Stimulated activated CD8-positive, alpha-beta memory T cell treated with anti-CD3 and anti-CD28 coated beads, Interleukin-15, amount 100 ng/mL, for 4 hours (primary cell): Measurements from ENCODE around the gene RASGEF1B.

Experiments used
- DNase-seq, 2 donors: peaks; one replicate each; pipeline ENCODE4 v3.0.0-alpha.2; 2020; ENCODE audit warnings: low read depth in 2 of 2

RASGEF1B gene

DNA sequence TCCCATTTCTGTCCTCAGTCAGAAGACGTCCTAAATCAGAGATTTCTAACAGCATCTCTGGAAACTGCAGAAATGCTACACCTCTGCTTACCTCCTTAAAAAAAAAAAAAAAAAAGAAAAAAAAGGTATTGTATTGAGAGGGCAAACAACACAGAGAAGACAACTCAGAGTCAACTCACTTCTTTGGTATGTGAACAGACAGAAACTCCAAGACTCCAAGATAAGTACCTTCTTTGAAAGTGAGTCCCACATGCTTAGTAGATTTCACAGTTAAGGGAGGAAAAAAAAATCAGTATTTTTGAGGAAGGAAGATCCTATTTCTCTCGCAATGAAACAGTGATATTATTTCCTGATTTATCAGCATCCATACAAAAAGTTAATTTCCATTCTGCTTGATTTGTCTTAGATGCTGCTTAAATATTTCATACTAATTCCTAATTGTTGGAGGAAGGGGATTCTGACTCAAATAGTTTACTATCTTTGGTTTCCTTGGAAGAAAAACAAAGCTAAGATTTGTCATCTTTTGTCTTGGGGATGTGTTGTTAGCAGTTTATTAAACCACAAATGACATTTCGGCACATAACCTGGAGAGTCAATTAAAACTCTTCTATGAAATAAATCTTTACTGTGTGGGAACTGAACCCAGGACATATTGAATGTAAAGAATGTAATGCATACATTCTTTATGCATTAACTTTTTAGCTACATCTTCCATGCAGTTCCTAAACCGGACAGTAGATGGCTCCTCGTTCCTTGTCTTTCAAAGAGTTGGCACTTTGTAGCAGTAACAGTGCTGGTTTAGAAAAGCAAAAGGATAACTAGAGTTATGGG lies 4.7 kb downstream of the RASGEF1B start:
- peak in 1 of 2 donors; percentile 56 for DNase-seq

DNA sequence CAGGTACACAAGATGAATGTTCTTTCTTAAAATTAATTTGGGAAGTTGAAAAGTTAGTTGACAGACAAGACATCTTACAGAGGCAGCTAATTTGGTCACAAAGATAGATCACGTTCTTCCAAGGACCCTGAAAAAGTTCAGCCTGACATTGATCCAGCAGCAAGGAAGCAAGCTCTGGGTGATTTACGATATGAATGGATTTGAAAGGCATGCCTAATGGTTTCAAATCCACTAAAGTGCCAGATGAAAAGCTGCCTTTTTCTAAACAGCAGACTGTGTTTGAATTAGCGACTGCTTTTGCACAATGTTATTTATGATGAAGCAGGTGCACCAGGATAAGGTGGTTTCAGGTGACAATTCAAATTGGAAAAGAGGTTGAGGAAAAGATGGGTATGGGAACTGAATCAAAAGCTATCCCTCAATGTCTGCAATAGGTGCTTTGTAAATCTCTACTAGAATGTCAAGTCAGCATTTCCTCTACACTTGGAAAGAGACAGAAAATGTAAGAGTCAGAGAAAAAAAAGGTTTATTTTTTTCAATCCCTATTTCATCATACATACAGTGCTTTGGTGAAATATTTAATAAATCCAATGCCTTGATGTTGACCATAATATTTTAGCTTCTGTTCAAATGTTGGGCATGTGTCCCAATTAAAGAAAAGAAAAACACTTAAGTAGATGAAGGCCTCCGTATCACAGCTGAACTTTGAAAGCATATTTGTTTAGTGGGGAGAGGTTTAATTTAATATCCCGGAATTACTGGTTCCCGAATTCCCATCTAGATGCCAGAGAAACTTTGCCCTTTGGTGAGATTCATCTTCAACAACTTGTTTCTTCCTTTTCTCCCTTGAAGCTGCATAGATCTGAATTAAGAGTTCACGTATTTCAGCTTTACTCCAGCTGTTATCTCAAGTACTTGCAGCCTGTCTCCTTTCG lies 6.0 kb downstream of the RASGEF1B start:
- DNase-seq: no peak

- no peak for DNase-seq
Measured at GRCh38 chr4:81460834-81461233, 10.9 kb downstream of the RASGEF1B start.

DNA sequence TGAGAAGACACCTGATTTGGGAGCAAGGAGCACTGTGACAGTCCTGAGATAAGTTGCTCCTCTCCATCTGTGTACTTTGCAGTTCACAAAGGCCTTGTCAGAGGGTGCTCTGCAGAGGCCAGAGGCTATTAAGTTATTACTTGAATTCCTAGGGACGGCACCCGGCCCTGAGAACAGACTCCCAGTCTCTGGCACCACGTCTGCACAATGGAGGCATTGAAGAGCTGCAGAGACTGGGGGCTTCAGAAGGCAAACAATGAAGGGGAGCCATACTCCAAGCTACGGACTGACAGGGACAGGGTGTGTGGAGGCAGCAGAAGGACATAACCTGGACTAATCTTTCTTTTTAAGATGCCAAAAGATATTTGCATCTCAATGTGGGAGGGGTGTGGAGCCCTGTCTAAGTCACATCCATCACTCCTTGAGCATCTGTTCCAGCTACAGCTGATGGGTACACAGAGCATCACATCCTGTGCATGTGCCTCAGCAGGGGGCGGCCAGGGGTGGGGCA lies 11.5 kb downstream of the RASGEF1B start:
- no peak for DNase-seq

DNA sequence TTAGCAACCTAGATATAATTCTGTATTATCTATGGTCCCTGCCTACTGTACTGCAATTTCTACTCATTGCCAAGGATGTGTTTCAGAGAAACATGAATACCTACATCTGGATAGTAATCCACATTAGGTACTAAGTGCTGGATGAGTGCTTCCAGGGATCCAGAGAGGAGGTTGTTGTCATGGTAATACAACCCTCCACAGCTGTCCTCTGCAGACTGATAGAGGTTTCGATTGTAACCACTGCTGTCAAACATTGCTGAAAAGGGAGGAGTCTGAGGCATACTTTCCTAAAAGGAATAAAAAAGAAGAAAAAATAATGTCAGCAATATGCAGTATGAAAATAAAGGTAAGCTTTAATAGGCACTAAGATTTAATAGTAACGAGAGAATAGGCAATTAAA lies 12.5 kb downstream of the RASGEF1B start:
- no peak for DNase-seq

DNA sequence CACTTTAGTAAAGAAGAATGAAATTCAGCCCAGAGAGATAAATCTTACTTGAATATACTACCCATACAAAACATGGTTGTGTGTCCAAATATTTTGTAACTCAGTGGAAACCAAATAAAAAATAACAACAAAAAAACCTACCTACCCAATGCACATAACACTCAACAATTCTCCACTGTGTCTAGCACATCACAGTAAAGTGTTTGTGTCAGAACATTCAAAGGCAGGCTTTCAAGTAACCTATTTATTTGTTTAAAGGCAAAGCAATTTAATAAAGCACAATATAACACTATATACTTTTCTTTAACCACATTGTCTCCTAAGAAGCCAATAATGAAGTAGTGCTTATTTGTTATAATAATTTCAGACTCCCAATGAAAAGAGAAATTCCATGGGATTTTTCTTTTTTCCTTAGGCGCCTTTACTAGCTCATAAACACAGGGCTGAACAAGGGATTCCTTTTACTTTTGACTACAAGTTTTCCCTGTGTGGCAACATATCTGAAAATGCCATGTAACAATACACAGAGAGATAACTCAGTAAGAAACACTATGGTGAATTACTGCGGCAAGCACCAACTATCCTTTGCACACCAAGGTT lies 13.7 kb downstream of the RASGEF1B start:
- DNase-seq: no peak

GRCh38 chr4:81457345-81457744 lies 14.4 kb downstream of the RASGEF1B start:
- no peak for DNase-seq

- no peak for DNase-seq
Measured at GRCh38 chr4:81455897-81456296, 15.8 kb downstream of the RASGEF1B start.

DNA sequence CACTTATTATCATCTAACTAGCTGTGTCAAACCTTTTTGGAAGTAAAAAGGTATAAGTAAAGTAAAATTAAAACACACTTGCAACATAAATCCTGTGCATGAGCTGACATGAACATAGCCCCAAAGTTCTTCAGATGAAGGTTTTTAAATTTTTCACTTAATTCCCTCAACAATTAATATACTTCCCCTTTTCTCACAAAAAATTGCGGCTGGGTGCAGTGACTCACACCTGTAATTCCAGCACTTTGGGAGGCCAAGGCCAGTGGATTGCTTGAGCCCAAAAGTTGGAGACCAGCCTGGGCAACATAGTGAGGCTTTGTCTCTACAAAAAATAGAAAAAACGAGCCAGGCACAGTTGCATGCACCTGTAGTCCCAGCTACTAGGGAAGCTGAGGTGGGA lies 16.8 kb downstream of the RASGEF1B start:
- no peak for DNase-seq

- DNase-seq: peak in 1 of 2 donors; percentile 13
Measured at GRCh38 chr4:81454499-81454898, 17.2 kb downstream of the RASGEF1B start.

DNA sequence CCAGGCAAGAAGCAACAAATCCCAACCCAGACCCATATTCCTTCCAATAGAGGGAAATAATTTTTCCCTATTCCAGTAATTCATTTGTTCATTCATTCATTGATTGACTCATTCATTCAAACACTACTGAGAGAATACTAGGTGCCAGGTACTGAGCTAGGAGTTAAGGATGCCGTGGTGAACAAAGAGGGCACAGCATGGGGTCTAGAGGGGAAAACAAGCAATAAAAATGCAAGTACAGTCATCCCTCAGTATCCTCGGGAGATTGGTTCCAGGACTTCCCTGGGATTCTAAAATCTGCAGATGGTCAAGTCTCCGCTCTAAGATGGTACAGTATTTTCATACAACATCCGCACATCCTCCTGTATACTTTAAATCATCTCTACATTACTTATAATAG lies 18.7 kb downstream of the RASGEF1B start:
- no peak for DNase-seq

- DNase-seq: no peak
Measured at GRCh38 chr4:81452452-81453006, 19.2 kb downstream of the RASGEF1B start.

- DNase-seq: no peak
Measured at GRCh38 chr4:81449015-81449414, 22.7 kb downstream of the RASGEF1B start.

GRCh38 chr4:81447566-81448229 lies 24.0 kb downstream of the RASGEF1B start:
- DNase-seq: no peak

GRCh38 chr4:81446634-81447033 lies 25.1 kb downstream of the RASGEF1B start:
- no peak for DNase-seq

DNA sequence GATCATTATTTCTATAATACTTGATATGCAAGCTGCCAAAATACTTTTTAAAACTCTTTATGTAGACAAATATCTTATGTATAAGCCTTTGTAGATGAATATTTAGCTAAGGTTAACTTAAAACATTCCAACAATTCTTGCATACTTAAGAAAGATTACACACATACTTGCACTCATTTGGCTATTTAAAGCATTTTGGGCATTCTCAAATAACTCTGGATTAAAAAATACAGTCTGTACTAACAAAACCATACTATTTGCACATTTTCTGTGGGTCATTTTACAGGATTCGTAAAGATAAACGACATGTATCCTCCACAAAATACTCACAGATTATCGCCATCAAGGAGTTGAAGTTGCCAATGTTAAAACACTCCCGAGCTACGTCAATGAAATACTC lies 26.5 kb downstream of the RASGEF1B start:
- no peak for DNase-seq

DNA sequence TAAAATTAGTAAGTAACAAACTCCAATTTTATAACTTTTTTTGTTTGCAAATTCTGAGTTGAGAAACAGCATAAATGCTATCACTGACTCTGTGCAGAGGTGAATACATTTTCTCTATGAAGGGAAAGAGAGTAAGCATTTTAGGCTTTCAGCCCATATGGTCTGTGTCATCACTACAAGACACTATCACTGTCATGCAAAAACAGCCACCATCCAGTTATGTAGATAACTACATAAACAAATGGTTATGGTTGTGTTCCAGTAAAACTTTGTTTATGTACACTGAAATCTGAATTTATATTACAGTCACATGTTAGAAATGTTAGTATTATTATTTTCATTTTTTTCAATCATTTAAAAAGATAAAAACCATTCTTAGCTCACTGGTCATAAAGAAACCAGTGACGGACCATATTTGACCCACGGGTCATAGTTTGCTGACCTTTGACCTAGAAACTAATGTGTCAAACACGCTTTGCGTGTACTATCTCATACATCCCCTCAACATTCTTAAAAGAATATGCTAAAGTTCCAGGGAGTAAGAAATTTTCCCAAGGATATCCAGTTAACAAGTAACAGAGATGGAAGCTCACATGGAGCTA lies 29.1 kb downstream of the RASGEF1B start:
- no peak for DNase-seq

DNA sequence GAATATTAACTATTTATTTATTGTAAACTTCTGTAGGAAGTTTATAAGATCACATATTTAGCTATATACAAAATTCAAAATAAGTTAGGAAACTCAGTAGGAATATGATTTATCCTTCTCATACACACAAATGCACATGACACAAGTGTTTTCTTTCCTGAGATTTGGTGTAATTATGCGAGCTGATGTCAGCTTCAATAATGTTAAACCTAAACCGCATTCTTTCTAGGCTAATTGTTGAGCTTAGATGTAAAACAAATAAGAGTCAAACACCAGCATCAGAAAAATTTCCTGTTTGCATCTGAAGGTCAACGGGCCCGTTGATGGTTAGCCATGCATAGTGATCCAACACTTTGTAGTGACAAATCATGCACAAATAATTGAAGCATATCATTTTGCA lies 30.8 kb downstream of the RASGEF1B start:
- DNase-seq: no peak

- no peak for DNase-seq
Measured at GRCh38 chr4:81436941-81437574, 34.6 kb downstream of the RASGEF1B start.

DNA sequence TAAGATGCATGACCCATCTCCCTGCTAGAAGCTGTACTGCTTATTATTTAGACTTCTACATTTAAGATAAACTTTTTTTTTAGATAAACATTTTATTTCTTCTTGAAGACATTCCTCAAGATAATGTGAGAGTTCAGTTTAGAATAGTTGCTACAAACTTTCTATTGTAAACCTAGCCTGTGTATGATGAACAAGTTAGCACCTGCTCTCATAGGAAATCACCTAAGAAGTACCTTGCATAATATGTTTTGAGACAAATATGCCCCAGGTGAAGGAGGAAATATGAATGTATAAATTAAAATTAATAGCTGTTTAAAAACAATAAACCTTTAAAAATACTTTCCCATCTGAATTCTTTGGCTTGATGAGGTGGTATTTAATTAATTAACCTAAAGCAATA lies 35.6 kb downstream of the RASGEF1B start:
- no peak for DNase-seq
